ENCODE data around the gene TRPV4. TPM values are rescaled to one million over a fixed set of nuclear protein-coding genes. Genes with fewer than 3 reads are reported as not detected.

The TRPV4 gene
- total and polyA plus RNA-seq, 4 donors = 1.9 to 6.5 (median 2.2) TPM

GRCh38 chr12:109840305-109841074 lies 7.3 kb upstream of the TRPV4 start:
- Histone ChIP-seq H3K4me1 (ENCODE audit: control insufficient read depth in 5 of 5, insufficient read depth in 5 of 5, low read length in 5 of 5) (peaks cover 0 to 2% (median 0%) of the 10 kb centered on the region in 5 donors), H3K4me3 (no peak overlapping the region), H3K27me3 (ENCODE audit: control insufficient read depth in 3 of 3, insufficient read depth in 3 of 3, low read length in 2 of 3) (no peaks in the 10 kb centered on the region), H3K9me3 (ENCODE audit: control insufficient read depth in 4 of 4, insufficient read depth in 3 of 4, low read length in 3 of 4) (no peaks in the 10 kb centered on the region), H3K36me3 (ENCODE audit: control insufficient read depth in 4 of 4, insufficient read depth in 4 of 4, low read length in 4 of 4) (no peaks in the 10 kb centered on the region), H3K27ac (ENCODE audit: low read depth in 1 of 2, low read length in 1 of 2) (no peak overlapping the region), H3K9ac (ENCODE audit: insufficient read depth in 1 of 2, low read length in 2 of 2) (no peak overlapping the region)
- TF ChIP-seq, protein P1, sequence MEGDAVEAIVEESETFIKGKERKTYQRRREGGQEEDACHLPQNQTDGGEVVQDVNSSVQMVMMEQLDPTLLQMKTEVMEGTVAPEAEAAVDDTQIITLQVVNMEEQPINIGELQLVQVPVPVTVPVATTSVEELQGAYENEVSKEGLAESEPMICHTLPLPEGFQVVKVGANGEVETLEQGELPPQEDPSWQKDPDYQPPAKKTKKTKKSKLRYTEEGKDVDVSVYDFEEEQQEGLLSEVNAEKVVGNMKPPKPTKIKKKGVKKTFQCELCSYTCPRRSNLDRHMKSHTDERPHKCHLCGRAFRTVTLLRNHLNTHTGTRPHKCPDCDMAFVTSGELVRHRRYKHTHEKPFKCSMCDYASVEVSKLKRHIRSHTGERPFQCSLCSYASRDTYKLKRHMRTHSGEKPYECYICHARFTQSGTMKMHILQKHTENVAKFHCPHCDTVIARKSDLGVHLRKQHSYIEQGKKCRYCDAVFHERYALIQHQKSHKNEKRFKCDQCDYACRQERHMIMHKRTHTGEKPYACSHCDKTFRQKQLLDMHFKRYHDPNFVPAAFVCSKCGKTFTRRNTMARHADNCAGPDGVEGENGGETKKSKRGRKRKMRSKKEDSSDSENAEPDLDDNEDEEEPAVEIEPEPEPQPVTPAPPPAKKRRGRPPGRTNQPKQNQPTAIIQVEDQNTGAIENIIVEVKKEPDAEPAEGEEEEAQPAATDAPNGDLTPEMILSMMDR (IDR thresholded peaks at IDR 0.05; ENCODE audit: control extremely low read depth, extremely low read depth) = no peak
- 72 to 75% methylated on average over 7 of the region's 7 CpGs for WGBS, 2 donors
- no peak for ATAC-seq (ENCODE audit: insufficient read depth, low FRiP score)
- no peak for DNase-seq

- WGBS, 2 donors = 70 to 71% methylated on average over 6 of the region's 6 CpGs
- Histone ChIP-seq H3K4me3 (no peak overlapping the region), H3K27me3 (ENCODE audit: control insufficient read depth in 3 of 3, insufficient read depth in 3 of 3, low read length in 2 of 3) (no peaks in the 10 kb centered on the region), H3K27ac (ENCODE audit: low read depth in 1 of 2, low read length in 1 of 2) (no peak overlapping the region), H3K9ac (ENCODE audit: insufficient read depth in 1 of 2, low read length in 2 of 2) (no peak overlapping the region), H3K4me1 (ENCODE audit: control insufficient read depth in 5 of 5, insufficient read depth in 5 of 5, low read length in 5 of 5) (no peaks in the 10 kb centered on the region), H3K9me3 (ENCODE audit: control insufficient read depth in 4 of 4, insufficient read depth in 3 of 4, low read length in 3 of 4) (no peaks in the 10 kb centered on the region), H3K36me3 (ENCODE audit: control insufficient read depth in 4 of 4, insufficient read depth in 4 of 4, low read length in 4 of 4) (no peaks in the 10 kb centered on the region)
- DNase-seq (no peak), ATAC-seq (ENCODE audit: insufficient read depth, low FRiP score) (no peak)
- TF ChIP-seq, protein P1 (IDR thresholded peaks at IDR 0.05; ENCODE audit: control extremely low read depth, extremely low read depth) = no peak
These were observed 6.2 kb upstream of the TRPV4 start for GRCh38 chr12:109839444-109839843.

DNA sequence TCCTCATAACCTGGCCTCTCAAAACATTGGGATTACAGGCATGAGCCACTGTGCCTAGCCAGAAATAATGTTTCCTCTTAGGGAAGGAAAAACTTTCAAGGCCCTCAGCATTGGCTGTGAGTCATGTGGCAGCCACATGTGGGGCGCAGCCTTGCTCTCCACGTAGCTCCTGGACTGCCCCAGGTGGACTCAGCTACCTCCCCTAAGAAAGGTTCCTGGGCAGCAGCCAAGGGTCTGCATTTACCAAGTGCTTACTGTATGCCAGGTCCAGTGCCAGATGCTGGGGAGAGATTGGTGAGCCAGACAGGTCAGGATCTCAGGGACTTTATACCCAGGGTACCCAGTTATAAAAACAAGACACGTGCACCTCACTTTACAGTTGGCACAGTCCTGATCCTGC lies 3.7 kb upstream of the TRPV4 start:
- H3K27ac ChIP-seq (ENCODE audit: low read depth in 1 of 2, low read length in 1 of 2) = no peak overlapping the region
- DNase-seq (no peak), ATAC-seq (ENCODE audit: insufficient read depth, low FRiP score) (no peak)
- H3K9ac ChIP-seq (ENCODE audit: insufficient read depth in 1 of 2, low read length in 2 of 2) = no peak overlapping the region
- 59 to 77% methylated on average over 3 of the region's 3 CpGs for WGBS, 2 donors
- no peaks in the 10 kb centered on the region for H3K9me3 ChIP-seq (ENCODE audit: control insufficient read depth in 4 of 4, insufficient read depth in 3 of 4, low read length in 3 of 4)
- peaks cover 0 to 5% (median 0%) of the 10 kb centered on the region in 5 donors for H3K4me1 ChIP-seq (ENCODE audit: control insufficient read depth in 5 of 5, insufficient read depth in 5 of 5, low read length in 5 of 5)
- H3K27me3 ChIP-seq (ENCODE audit: control insufficient read depth in 3 of 3, insufficient read depth in 3 of 3, low read length in 2 of 3) = no peaks in the 10 kb centered on the region
- no peak overlapping the region for H3K4me3 ChIP-seq
- TF ChIP-seq, protein P1 (IDR thresholded peaks at IDR 0.05; ENCODE audit: control extremely low read depth, extremely low read depth) = no peak
- H3K36me3 ChIP-seq (ENCODE audit: control insufficient read depth in 4 of 4, insufficient read depth in 4 of 4, low read length in 4 of 4) = no peaks in the 10 kb centered on the region

All from lung (tissue), 12 donors.